Measurements from ENCODE around the gene TBCCD1. TPM values are rescaled to one million over a fixed set of nuclear protein-coding genes. Genes with fewer than 3 reads are reported as not detected.

TBCCD1 gene
- total and polyA plus RNA-seq, 9 donors, result 6.9 to 12.4 (median 10.6) TPM

DNA sequence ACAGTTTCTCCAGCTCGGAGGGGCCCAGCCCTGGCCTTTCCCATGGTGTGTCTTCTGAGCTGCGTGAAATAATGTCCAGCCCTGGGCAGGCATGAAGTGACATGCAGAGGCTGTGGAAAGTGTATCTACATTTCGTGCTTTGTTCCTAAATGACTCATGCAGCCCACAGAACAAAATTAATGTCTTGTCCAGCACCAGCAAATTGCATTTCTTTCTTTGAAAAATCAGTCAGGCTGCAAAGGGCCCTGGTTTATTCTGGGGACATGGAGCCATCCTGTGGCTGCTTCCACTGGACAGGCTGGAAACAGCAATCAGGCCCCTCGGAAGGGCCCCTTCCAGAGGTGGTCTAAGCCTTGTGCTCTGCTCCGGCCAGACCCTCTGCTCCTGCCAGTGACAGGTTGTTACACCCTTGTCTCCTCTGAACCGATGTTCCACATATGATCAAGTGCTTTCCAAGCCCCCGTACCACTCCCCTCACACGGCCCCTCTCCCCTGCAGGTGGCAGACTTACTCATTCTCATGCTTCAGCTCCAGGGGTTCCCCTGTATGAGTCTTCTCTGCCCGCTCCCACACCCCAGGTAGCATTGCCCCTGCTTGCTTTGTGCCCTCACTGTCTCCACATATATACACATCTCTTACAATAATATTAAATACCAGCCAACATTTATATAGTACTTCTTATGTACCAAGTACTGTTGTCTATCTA lies 56.6 kb downstream of the TBCCD1 start:
- no peak for TF ChIP-seq EP300 (IDR thresholded peaks at IDR 0.05)
- TF ChIP-seq POLR2A (IDR thresholded peaks at IDR 0.05), result no peak
- TF ChIP-seq, protein P1, sequence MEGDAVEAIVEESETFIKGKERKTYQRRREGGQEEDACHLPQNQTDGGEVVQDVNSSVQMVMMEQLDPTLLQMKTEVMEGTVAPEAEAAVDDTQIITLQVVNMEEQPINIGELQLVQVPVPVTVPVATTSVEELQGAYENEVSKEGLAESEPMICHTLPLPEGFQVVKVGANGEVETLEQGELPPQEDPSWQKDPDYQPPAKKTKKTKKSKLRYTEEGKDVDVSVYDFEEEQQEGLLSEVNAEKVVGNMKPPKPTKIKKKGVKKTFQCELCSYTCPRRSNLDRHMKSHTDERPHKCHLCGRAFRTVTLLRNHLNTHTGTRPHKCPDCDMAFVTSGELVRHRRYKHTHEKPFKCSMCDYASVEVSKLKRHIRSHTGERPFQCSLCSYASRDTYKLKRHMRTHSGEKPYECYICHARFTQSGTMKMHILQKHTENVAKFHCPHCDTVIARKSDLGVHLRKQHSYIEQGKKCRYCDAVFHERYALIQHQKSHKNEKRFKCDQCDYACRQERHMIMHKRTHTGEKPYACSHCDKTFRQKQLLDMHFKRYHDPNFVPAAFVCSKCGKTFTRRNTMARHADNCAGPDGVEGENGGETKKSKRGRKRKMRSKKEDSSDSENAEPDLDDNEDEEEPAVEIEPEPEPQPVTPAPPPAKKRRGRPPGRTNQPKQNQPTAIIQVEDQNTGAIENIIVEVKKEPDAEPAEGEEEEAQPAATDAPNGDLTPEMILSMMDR (IDR thresholded peaks at IDR 0.05), result no peak
- DNase-seq, result no peak
- Histone ChIP-seq H3K4me3 (no peak overlapping the region), H3K4me1 (ENCODE audit: insufficient read depth) (no peaks in the 10 kb centered on the region), H3K9me3 (no peaks in the 10 kb centered on the region), H3K27me3 (no peaks in the 10 kb centered on the region), H3K27ac (no peak overlapping the region), H3K36me3 (no peaks in the 10 kb centered on the region)
- intact Hi-C loops (cut with DNase I), result no loop called here
- 48 to 54% (median 49%) methylated on average over 9 of the region's 9 CpGs for WGBS, 3 donors

DNA sequence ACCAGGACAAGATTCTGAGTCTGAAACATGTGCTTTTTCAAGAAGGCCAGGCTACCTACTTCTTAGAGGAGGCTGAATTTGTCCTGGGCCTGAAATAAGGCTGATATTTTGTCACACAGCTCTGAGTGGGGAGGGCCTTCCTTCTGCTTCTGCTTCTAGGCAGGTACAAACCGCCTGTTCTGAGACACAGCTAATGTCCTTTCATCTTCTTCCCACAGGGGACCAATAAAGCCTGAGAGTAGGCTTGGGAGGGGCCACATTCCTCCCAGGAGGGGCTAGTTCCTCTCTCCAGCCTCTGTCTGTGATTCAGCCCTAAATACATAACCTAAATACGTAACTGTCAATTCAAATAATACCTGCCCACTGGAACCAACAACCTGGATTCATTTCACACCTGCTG lies 57.7 kb downstream of the TBCCD1 start:
- Histone ChIP-seq H3K27me3 (no peaks in the 10 kb centered on the region), H3K9me3 (no peaks in the 10 kb centered on the region), H3K36me3 (no peaks in the 10 kb centered on the region), H3K4me1 (ENCODE audit: insufficient read depth) (no peaks in the 10 kb centered on the region), H3K4me3 (no peak overlapping the region), H3K27ac (no peak overlapping the region)
- intact Hi-C loops (cut with DNase I), result no loop called here
- TF ChIP-seq, protein P1 (IDR thresholded peaks at IDR 0.05), result no peak
- TF ChIP-seq POLR2A (IDR thresholded peaks at IDR 0.05) (no peak), EP300 (IDR thresholded peaks at IDR 0.05) (no peak)
- no peak for DNase-seq
- WGBS, 3 donors, result 74 to 83% (median 74%) methylated on average over 2 of the region's 2 CpGs

DNA sequence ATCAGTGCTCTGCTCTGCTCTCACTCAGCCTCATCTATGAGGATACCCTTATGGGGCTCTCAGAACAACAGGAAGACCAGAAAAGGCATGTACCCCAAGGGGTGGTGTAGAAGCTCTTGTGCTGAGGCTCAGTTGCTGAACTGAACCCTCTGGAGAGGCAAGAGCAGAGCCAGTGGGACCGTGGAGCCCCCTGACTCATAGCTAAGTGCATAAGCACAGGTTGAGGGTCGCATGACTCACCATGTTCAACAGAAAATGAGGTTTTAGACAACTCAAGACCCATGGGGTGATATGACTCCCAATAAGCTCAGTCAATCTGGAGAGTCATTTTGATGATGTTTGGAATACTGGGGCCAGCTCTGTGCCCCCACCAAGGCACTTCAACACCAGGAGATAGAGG lies 60.3 kb downstream of the TBCCD1 start:
- H3K4me3 ChIP-seq, result no peak overlapping the region

DNA sequence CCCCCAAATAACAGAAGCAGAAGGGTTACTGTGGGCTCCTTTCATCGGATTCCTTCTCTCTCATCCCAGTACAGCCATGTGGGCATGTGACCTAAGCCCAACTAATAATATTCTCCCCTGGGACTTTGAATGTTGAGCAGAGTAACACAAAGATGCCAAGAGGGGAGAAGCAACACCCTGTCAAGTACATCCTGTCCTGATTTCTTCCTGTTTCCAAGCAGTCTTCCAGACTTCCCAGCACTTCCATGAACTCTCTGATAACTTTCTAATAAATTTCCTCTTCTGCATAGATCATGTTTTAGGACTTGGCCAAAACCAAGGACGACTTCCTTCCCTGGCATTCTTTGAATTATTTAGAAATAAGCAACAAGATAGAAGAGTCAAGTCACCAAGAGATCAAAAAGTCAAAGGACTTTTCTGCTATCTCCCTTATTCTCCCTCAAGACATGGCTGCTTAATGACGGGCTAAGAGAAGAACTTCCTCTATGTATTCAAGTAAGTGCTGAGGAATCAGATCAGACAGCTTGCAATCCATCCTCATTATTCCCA lies 60.9 kb downstream of the TBCCD1 start:
- WGBS, 3 donors, result 34 to 44% (median 40%) methylated on average over 3 of the region's 3 CpGs
- no peak for TF ChIP-seq POLR2A (IDR thresholded peaks at IDR 0.05)
- TF ChIP-seq, protein P1 (IDR thresholded peaks at IDR 0.05), result no peak
- no peaks in the 10 kb centered on the region for H3K36me3 ChIP-seq
- intact Hi-C loops (cut with DNase I), result no loop called here
- H3K4me3 ChIP-seq, result no peak overlapping the region
- DNase-seq, result no peak
- H3K27ac ChIP-seq, result no peak overlapping the region
- no peaks in the 10 kb centered on the region for H3K9me3 ChIP-seq
- H3K27me3 ChIP-seq, result no peaks in the 10 kb centered on the region
- peaks cover 2% of the 10 kb centered on the region for H3K4me1 ChIP-seq (ENCODE audit: insufficient read depth)

More for the DNA sequence above, 60.3 kb downstream of the TBCCD1 start:
- H3K27me3 ChIP-seq, result no peaks in the 10 kb centered on the region
- intact Hi-C loops (cut with DNase I), result no loop called here
- H3K27ac ChIP-seq, result no peak overlapping the region
- H3K36me3 ChIP-seq, result no peaks in the 10 kb centered on the region
- no peak for DNase-seq
- 73 to 84% (median 74%) methylated on average over 2 of the region's 2 CpGs for WGBS, 3 donors
- no peaks in the 10 kb centered on the region for H3K9me3 ChIP-seq
- no peak for TF ChIP-seq POLR2A (IDR thresholded peaks at IDR 0.05)
- TF ChIP-seq, protein P1 (IDR thresholded peaks at IDR 0.05), result no peak
- TF ChIP-seq EP300 (IDR thresholded peaks at IDR 0.05), result no peak
- peaks cover 2% of the 10 kb centered on the region for H3K4me1 ChIP-seq (ENCODE audit: insufficient read depth)

Data from ovary (tissue), 9 donors.